Measurements from ENCODE around the gene GALNT18.
"Not testable (repeated sequence)": the region's sequence is repeated elsewhere in the genome, so short reads cannot be mapped to it uniquely, and the experiment has no call there.

The GALNT18 gene

GRCh38 chr11:11359611-11360010, 262.2 kb downstream of the GALNT18 start:
- Histone ChIP-seq H3K9me3 (ENCODE audit: control insufficient read depth, insufficient read depth, low read length) (no peaks in the 10 kb centered on the region), H3K27me3 (ENCODE audit: control insufficient read depth, insufficient read depth, low read length) (no peaks in the 10 kb centered on the region), H3K4me3 (ENCODE audit: low read depth, low read length) (no peak overlapping the region), H3K27ac (ENCODE audit: low read depth, low read length) (no peak overlapping the region), H3K36me3 (ENCODE audit: control insufficient read depth, insufficient read depth, low read length) (no peaks in the 10 kb centered on the region), H3K9ac (ENCODE audit: low read depth, low read length) (no peak overlapping the region), H3K4me1 (ENCODE audit: control insufficient read depth, insufficient read depth, low read length) (peaks cover 8% of the 10 kb centered on the region; the same call in 1 of the 2 replicates)

DNA sequence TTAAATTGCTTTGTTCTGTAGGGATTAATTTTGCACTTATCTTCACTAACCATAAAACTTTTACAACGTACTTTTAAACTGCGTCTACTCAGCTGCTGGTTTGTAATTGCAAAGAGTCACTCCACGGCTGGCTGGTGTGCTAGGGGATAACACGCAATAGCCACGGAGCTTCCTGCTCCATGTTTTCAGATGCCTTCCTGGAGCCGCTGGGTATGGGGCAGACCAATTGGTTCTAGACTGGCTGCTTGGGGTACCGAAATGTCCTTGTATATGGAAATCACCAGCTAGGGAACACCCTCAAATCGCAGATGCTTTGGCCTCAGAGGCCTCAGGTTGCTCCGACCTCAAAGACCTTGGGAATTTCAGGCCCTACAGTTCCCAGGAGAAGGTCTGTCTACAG, 265.0 kb downstream of the GALNT18 start:
- no peak overlapping the region for H3K27ac ChIP-seq (ENCODE audit: low read depth, low read length)
- no peak overlapping the region for H3K9ac ChIP-seq (ENCODE audit: low read depth, low read length)
- H3K4me1 ChIP-seq (ENCODE audit: control insufficient read depth, insufficient read depth, low read length), result peaks cover 5% of the 10 kb centered on the region; the same call in 1 of the 2 replicates
- no peaks in the 10 kb centered on the region for H3K9me3 ChIP-seq (ENCODE audit: control insufficient read depth, insufficient read depth, low read length)
- no peak overlapping the region for H3K4me3 ChIP-seq (ENCODE audit: low read depth, low read length)
- H3K27me3 ChIP-seq (ENCODE audit: control insufficient read depth, insufficient read depth, low read length), result no peaks in the 10 kb centered on the region
- H3K36me3 ChIP-seq (ENCODE audit: control insufficient read depth, insufficient read depth, low read length), result no peaks in the 10 kb centered on the region

GRCh38 chr11:11352878-11353277, 268.9 kb downstream of the GALNT18 start, which contains the start of gene CSNK2A3:
Gene CSNK2A3 (minus strand): TSS chr11:11353250. CDS start chr11:11353119, 131 bp downstream.
- H3K4me1 ChIP-seq (ENCODE audit: control insufficient read depth, insufficient read depth, low read length); H3K27me3 ChIP-seq (ENCODE audit: control insufficient read depth, insufficient read depth, low read length); H3K27ac ChIP-seq (ENCODE audit: low read depth, low read length); H3K9me3 ChIP-seq (ENCODE audit: control insufficient read depth, insufficient read depth, low read length); H3K36me3 ChIP-seq (ENCODE audit: control insufficient read depth, insufficient read depth, low read length); H3K9ac ChIP-seq (ENCODE audit: low read depth, low read length); H3K4me3 ChIP-seq (ENCODE audit: low read depth, low read length): not testable (repeated sequence)

DNA sequence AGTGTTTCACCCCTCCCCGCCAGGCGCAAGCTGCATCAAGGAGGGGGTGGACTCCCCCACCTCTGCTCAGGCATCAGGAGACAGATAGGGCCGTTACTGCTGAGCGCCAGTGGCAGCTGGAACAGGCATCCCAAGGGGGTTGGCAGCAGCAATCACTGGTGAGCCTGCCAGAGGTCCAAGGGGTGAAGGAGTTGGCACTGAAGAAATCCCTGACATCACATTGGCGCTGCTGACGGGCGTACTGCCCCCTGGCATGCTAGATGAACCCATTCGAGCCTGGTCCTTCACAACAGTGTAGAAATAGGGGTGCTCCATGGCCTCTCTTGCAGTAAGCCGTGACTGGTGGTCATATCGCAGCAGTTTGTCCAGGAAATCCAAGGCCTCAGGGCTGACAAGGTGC, 270.0 kb downstream of the GALNT18 start:
- not testable (repeated sequence) for H3K27ac ChIP-seq (ENCODE audit: low read depth, low read length); H3K27me3 ChIP-seq (ENCODE audit: control insufficient read depth, insufficient read depth, low read length); H3K4me1 ChIP-seq (ENCODE audit: control insufficient read depth, insufficient read depth, low read length); H3K9ac ChIP-seq (ENCODE audit: low read depth, low read length); H3K9me3 ChIP-seq (ENCODE audit: control insufficient read depth, insufficient read depth, low read length); H3K36me3 ChIP-seq (ENCODE audit: control insufficient read depth, insufficient read depth, low read length); H3K4me3 ChIP-seq (ENCODE audit: low read depth, low read length)

GRCh38 chr11:11351042-11351586, 270.7 kb downstream of the GALNT18 start:
- Histone ChIP-seq H3K27me3 (ENCODE audit: control insufficient read depth, insufficient read depth, low read length) (no peaks in the 10 kb centered on the region), H3K9me3 (ENCODE audit: control insufficient read depth, insufficient read depth, low read length) (no peaks in the 10 kb centered on the region), H3K27ac (ENCODE audit: low read depth, low read length) (no peak overlapping the region), H3K4me1 (ENCODE audit: control insufficient read depth, insufficient read depth, low read length) (peaks cover 5% of the 10 kb centered on the region; the same call in 1 of the 2 replicates), H3K4me3 (ENCODE audit: low read depth, low read length) (no peak overlapping the region), H3K36me3 (ENCODE audit: control insufficient read depth, insufficient read depth, low read length) (no peaks in the 10 kb centered on the region), H3K9ac (ENCODE audit: low read depth, low read length) (no peak overlapping the region)

DNA sequence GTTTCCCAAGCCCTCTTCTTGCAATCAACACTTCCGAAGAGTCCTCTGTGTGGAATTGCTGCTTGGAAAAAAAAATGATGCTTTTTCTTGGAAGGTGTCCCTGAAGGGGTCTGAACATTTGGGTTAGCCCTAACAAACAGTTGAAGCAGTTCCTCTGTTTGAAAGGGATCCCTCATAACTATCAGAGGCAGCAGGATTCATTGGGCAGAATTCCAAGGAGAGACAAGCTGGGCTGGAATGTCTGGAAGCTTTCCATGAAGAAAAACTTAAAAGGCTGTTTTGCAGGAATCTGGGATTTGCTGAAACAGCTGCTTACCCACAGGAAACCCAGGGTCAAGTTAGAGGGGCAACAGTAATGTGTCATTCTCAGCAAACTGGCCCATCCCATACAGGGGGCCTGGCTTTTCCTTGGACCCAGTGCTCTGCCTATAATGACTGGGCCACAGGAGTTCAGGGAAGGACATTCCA, 271.9 kb downstream of the GALNT18 start:
- Histone ChIP-seq H3K9me3 (ENCODE audit: control insufficient read depth, insufficient read depth, low read length) (no peaks in the 10 kb centered on the region), H3K27me3 (ENCODE audit: control insufficient read depth, insufficient read depth, low read length) (no peaks in the 10 kb centered on the region), H3K4me3 (ENCODE audit: low read depth, low read length) (no peak overlapping the region), H3K4me1 (ENCODE audit: control insufficient read depth, insufficient read depth, low read length) (peaks cover 5% of the 10 kb centered on the region; the same call in 1 of the 2 replicates), H3K36me3 (ENCODE audit: control insufficient read depth, insufficient read depth, low read length) (no peaks in the 10 kb centered on the region), H3K9ac (ENCODE audit: low read depth, low read length) (no peak overlapping the region), H3K27ac (ENCODE audit: low read depth, low read length) (no peak overlapping the region)

GRCh38 chr11:11349106-11349825, 272.5 kb downstream of the GALNT18 start:
- H3K27me3 ChIP-seq (ENCODE audit: control insufficient read depth, insufficient read depth, low read length), result no peaks in the 10 kb centered on the region
- no peak overlapping the region for H3K9ac ChIP-seq (ENCODE audit: low read depth, low read length)
- H3K4me3 ChIP-seq (ENCODE audit: low read depth, low read length), result no peak overlapping the region
- H3K27ac ChIP-seq (ENCODE audit: low read depth, low read length), result no peak overlapping the region
- no peaks in the 10 kb centered on the region for H3K36me3 ChIP-seq (ENCODE audit: control insufficient read depth, insufficient read depth, low read length)
- peaks cover 5% of the 10 kb centered on the region; the same call in 1 of the 2 replicates for H3K4me1 ChIP-seq (ENCODE audit: control insufficient read depth, insufficient read depth, low read length)
- H3K9me3 ChIP-seq (ENCODE audit: control insufficient read depth, insufficient read depth, low read length), result no peaks in the 10 kb centered on the region

DNA sequence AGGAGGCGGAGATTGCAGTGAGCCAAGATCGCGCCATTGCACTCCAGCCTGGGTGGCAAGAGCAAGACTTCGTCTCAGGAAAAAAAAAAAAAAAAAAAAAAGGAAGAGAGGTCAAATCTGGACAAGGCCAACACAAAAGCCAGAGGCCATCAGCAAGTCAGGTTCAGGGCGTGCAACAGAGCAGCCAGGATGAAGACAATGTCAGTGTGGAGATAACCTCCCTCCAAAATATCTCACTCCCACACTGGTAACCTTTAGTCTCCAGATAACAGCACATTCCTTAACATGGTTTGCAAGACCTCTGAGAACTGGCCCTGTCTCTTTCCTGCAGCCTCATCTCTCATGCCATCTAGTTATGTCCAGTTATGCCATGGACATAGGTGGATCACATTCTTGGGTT, 273.5 kb downstream of the GALNT18 start:
- H3K27me3 ChIP-seq (ENCODE audit: control insufficient read depth, insufficient read depth, low read length), result no peaks in the 10 kb centered on the region
- peaks cover under 1% of the 10 kb centered on the region; the same call in 1 of the 2 replicates for H3K4me1 ChIP-seq (ENCODE audit: control insufficient read depth, insufficient read depth, low read length)
- no peak overlapping the region for H3K9ac ChIP-seq (ENCODE audit: low read depth, low read length)
- H3K27ac ChIP-seq (ENCODE audit: low read depth, low read length), result no peak overlapping the region
- H3K9me3 ChIP-seq (ENCODE audit: control insufficient read depth, insufficient read depth, low read length), result no peaks in the 10 kb centered on the region
- no peaks in the 10 kb centered on the region for H3K36me3 ChIP-seq (ENCODE audit: control insufficient read depth, insufficient read depth, low read length)
- no peak overlapping the region for H3K4me3 ChIP-seq (ENCODE audit: low read depth, low read length)

GRCh38 chr11:11347592-11347991, 274.2 kb downstream of the GALNT18 start:
- H3K27me3 ChIP-seq (ENCODE audit: control insufficient read depth, insufficient read depth, low read length), result no peaks in the 10 kb centered on the region
- H3K36me3 ChIP-seq (ENCODE audit: control insufficient read depth, insufficient read depth, low read length), result no peaks in the 10 kb centered on the region
- H3K27ac ChIP-seq (ENCODE audit: low read depth, low read length), result no peak overlapping the region
- H3K9ac ChIP-seq (ENCODE audit: low read depth, low read length), result no peak overlapping the region
- H3K9me3 ChIP-seq (ENCODE audit: control insufficient read depth, insufficient read depth, low read length), result no peaks in the 10 kb centered on the region
- H3K4me3 ChIP-seq (ENCODE audit: low read depth, low read length), result no peak overlapping the region
- H3K4me1 ChIP-seq (ENCODE audit: control insufficient read depth, insufficient read depth, low read length), result no peaks in the 10 kb centered on the region

DNA sequence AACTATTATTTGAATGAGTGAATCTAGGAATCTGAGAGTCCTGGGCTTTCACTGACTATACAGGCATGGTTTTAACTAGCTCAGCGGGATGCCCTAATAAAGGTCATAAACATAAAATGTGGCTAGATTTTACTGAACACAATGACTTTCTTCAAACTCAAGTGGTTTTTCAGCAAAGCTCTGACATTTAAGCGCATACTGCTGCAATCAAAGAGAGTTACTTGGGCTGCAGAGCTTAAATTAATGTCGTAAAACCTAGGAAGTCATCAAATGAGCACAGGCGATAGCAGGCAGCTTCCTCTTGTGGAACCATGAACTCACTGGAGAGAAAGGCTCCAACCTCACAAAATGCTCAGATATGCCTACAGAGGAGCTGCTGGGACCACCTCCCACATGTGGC, 275.5 kb downstream of the GALNT18 start:
- Histone ChIP-seq H3K9ac (ENCODE audit: low read depth, low read length) (no peak overlapping the region), H3K4me1 (ENCODE audit: control insufficient read depth, insufficient read depth, low read length) (no peaks in the 10 kb centered on the region), H3K27ac (ENCODE audit: low read depth, low read length) (no peak overlapping the region), H3K9me3 (ENCODE audit: control insufficient read depth, insufficient read depth, low read length) (no peaks in the 10 kb centered on the region), H3K27me3 (ENCODE audit: control insufficient read depth, insufficient read depth, low read length) (no peaks in the 10 kb centered on the region), H3K4me3 (ENCODE audit: low read depth, low read length) (no peak overlapping the region), H3K36me3 (ENCODE audit: control insufficient read depth, insufficient read depth, low read length) (no peaks in the 10 kb centered on the region)

GRCh38 chr11:11345099-11345498, 276.7 kb downstream of the GALNT18 start:
- no peak overlapping the region for H3K27ac ChIP-seq (ENCODE audit: low read depth, low read length)
- H3K36me3 ChIP-seq (ENCODE audit: control insufficient read depth, insufficient read depth, low read length), result no peaks in the 10 kb centered on the region
- no peak overlapping the region for H3K9ac ChIP-seq (ENCODE audit: low read depth, low read length)
- no peak overlapping the region for H3K4me3 ChIP-seq (ENCODE audit: low read depth, low read length)
- no peaks in the 10 kb centered on the region for H3K9me3 ChIP-seq (ENCODE audit: control insufficient read depth, insufficient read depth, low read length)
- H3K4me1 ChIP-seq (ENCODE audit: control insufficient read depth, insufficient read depth, low read length), result no peaks in the 10 kb centered on the region
- no peaks in the 10 kb centered on the region for H3K27me3 ChIP-seq (ENCODE audit: control insufficient read depth, insufficient read depth, low read length)
